HAP-1 (cell line): ENCODE measurements around the gene DPP10.
"Not testable (repeated sequence)": the region's sequence is repeated elsewhere in the genome, so short reads cannot be mapped to it uniquely, and the experiment has no call there.

ENCODE experiments used
- DNase-seq, 2 experiments: peaks; one replicate each; pipeline ENCODE4 v3.0.0-alpha.2; 2016 to 2020; ENCODE audit warnings: low spot score in 2 of 2
- H3K27me3 ChIP-seq: fragments of 250-450 bp; sonication (Bioruptor Pico); 2 replicates; pipeline ENCODE4 v1.5.1; 2020; ENCODE audit warnings: low read depth, mild to moderate bottlenecking, moderate library complexity
- H3K36me3 ChIP-seq: fragments of 250-450 bp; sonication (Bioruptor Pico); replicated peaks from 2 replicates; pipeline ENCODE4 v1.5.1; 2020; ENCODE audit warnings: mild to moderate bottlenecking
- H3K4me1 ChIP-seq: fragments of 250-450 bp; sonication (Bioruptor Pico); 2 replicates; pipeline ENCODE4 v1.5.1; 2020; ENCODE audit warnings: mild to moderate bottlenecking
- H3K4me3 ChIP-seq: fragments of 250-450 bp; sonication (Bioruptor Pico); 2 replicates; pipeline ENCODE4 v1.5.1; 2020; ENCODE audit warnings: mild to moderate bottlenecking, moderate library complexity
- H3K9me3 ChIP-seq: fragments of 250-450 bp; sonication (Bioruptor Pico); 2 replicates; pipeline ENCODE4 v1.5.1; 2020; ENCODE audit warnings: mild to moderate bottlenecking, moderate library complexity
- in situ Hi-C: fragments of 300-500 bp; cut with MboI; formaldehyde crosslinking; loops from 3 replicates; pipeline ENCODE4 v1.14.3; 2020; ENCODE audit warnings: low sequenced_read_pairs, inconsistent platforms, mixed read lengths

DPP10 gene

GRCh38 chr2:114464961-114465706 is 22.7 kb downstream of the DPP10 start:
- no peaks in the 10 kb centered on the region for H3K36me3 ChIP-seq
- H3K27me3 ChIP-seq = 0 out of 2 replicates have a peak, but pooled peaks cover 5% of the 10 kb centered on the region
- H3K4me3 ChIP-seq = no peak overlapping the region
- no peaks in the 10 kb centered on the region for H3K4me1 ChIP-seq
- in situ Hi-C loops = no loop called here
- no peaks in the 10 kb centered on the region for H3K9me3 ChIP-seq
- no peak for DNase-seq

DNA sequence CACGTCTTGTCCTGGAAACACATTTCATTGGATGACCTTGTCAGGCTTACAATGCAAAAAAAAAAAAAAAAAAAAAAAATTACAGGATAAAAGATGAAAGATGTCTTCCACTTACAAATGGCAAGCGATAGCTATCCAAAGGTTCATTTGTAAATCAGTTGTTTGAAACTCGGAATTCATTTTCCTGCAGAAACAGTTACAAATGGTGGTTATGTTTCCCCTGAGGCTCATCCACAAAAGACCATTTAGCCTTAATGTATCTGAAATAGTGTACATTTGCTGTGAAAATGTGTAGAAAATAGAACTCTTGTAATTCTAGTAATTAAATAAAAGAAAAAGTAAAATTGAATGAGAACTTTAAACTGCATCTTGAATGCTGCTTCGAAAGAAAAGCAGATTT is 25.9 kb downstream of the DPP10 start:
- in situ Hi-C loops = no loop called here
- DNase-seq = no peak
- no peak overlapping the region for H3K4me3 ChIP-seq
- no peaks in the 10 kb centered on the region for H3K36me3 ChIP-seq
- no peaks in the 10 kb centered on the region for H3K4me1 ChIP-seq
- H3K27me3 ChIP-seq = 0 out of 2 replicates have a peak, but pooled peaks cover under 1% of the 10 kb centered on the region
- no peaks in the 10 kb centered on the region for H3K9me3 ChIP-seq

- no peaks in the 10 kb centered on the region for H3K9me3 ChIP-seq
- no peaks in the 10 kb centered on the region for H3K36me3 ChIP-seq
- no peak overlapping the region for H3K4me3 ChIP-seq
- in situ Hi-C loops = no loop called here
- no peak for DNase-seq
- H3K4me1 ChIP-seq = no peaks in the 10 kb centered on the region
- H3K27me3 ChIP-seq = no peaks in the 10 kb centered on the region
Observed at GRCh38 chr2:114472246-114472645, 29.8 kb downstream of the DPP10 start.

DNA sequence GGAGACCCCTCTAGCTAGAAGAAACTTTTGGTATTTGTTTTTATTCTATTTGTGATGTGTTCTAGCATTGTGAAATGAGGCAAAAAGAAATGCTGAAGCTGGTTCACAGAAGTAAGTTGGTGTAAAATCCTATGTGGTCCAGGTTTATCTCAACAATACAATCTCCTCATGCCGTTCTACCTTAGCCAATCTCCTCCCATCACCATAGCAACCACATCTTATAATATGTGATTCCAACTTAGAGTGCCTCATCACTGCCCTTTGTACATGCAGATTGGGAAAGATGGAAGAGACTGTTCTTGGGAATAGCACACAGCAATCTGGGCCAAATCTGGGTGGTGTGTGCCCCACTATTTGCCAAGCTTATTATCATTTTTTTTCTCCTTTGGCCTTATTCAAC is 30.3 kb downstream of the DPP10 start:
- Histone ChIP-seq H3K27me3 (no peaks in the 10 kb centered on the region), H3K36me3 (no peaks in the 10 kb centered on the region), H3K9me3 (no peaks in the 10 kb centered on the region), H3K4me1 (no peaks in the 10 kb centered on the region), H3K4me3 (no peak overlapping the region)
- no peak for DNase-seq
- in situ Hi-C loops = no loop called here

GRCh38 chr2:114488841-114489530 is 46.5 kb downstream of the DPP10 start:
- Histone ChIP-seq H3K4me1 (no peaks in the 10 kb centered on the region), H3K4me3 (no peak overlapping the region), H3K9me3 (no peaks in the 10 kb centered on the region), H3K36me3 (no peaks in the 10 kb centered on the region), H3K27me3 (no peaks in the 10 kb centered on the region; the same call in 1 of the 2 replicates)
- no peak for DNase-seq
- in situ Hi-C loops = no loop called here

- Histone ChIP-seq H3K36me3 (no peaks in the 10 kb centered on the region), H3K4me3 (no peak overlapping the region), H3K4me1 (no peaks in the 10 kb centered on the region), H3K9me3 (no peaks in the 10 kb centered on the region), H3K27me3 (no peaks in the 10 kb centered on the region; the same call in 1 of the 2 replicates)
- in situ Hi-C loops = no loop called here
- DNase-seq = no peak
Observed at GRCh38 chr2:114495046-114495445, 52.6 kb downstream of the DPP10 start.

DNA sequence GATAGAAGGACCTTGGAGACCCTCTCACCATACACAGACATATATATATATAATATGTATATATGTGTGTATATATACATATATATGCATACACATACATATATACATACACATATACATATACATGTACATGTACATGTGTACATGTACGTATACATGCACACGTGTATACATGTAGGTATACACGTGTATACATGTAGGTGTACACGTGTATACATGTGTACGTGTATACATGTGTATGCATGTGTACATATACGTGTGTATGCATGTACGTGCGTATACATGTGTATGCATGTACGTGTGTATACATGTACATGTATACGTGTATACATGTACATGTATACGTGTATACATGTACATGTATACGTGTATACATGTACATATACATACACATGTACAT is 54.5 kb downstream of the DPP10 start:
- no peaks in the 10 kb centered on the region for H3K9me3 ChIP-seq
- H3K36me3 ChIP-seq = no peaks in the 10 kb centered on the region
- DNase-seq = no peak
- no peaks in the 10 kb centered on the region for H3K27me3 ChIP-seq
- H3K4me1 ChIP-seq = no peaks in the 10 kb centered on the region
- H3K4me3 ChIP-seq = no peak overlapping the region
- in situ Hi-C loops = no loop called here

DNA sequence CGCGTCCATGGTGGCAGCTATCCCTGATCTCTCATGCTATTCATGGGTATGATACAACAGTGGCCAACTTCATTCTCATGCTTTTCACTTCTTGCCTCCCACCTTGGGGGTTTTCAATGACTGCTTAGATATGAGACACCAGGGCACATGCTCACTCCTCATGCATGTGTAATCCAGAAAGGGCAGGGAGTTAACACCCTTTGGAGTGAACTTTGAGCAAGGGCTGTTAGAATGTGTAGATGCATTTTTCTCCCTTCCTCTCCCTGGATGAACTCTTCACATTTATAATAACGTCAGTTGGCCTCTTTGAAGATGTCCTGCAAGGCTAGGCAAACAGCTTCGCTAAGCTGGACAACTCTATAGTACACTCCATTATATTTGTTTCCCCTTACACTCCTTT is 56.7 kb downstream of the DPP10 start:
- H3K4me3 ChIP-seq = no peak overlapping the region
- in situ Hi-C loops = no loop called here
- H3K9me3 ChIP-seq = no peaks in the 10 kb centered on the region
- DNase-seq = no peak
- H3K36me3 ChIP-seq = no peaks in the 10 kb centered on the region
- H3K27me3 ChIP-seq = no peaks in the 10 kb centered on the region
- H3K4me1 ChIP-seq = no peaks in the 10 kb centered on the region

DNA sequence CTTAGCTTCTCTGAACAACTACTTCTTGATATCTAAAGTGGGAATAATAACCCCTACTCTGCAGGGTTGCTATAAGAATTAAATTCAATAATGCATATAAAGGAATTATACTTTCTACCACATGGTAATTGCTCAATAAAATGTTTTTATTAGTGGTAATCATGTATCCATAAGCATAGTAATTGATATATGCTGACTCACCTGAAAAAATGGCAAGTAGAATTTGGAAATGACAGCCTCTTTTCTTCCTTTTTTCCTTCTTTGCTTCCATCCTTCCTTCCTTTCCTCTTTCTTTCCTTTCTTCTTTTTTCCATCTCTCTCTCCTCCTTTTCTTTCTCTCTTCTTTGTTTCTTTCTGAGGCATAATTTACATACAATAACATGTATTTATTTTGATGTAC is 65.3 kb downstream of the DPP10 start:
- Histone ChIP-seq H3K9me3 (no peaks in the 10 kb centered on the region), H3K36me3 (no peaks in the 10 kb centered on the region), H3K27me3 (no peaks in the 10 kb centered on the region), H3K4me1 (no peaks in the 10 kb centered on the region), H3K4me3 (no peak overlapping the region)
- no peak for DNase-seq
- in situ Hi-C loops = no loop called here

GRCh38 chr2:114515882-114516281 is 73.4 kb downstream of the DPP10 start:
- no peaks in the 10 kb centered on the region for H3K36me3 ChIP-seq
- DNase-seq = no peak
- in situ Hi-C loops = no loop called here

GRCh38 chr2:114517580-114517979 is 75.1 kb downstream of the DPP10 start:
- H3K36me3 ChIP-seq = no peaks in the 10 kb centered on the region
- no peak overlapping the region for H3K4me3 ChIP-seq
- no peak for DNase-seq
- no peaks in the 10 kb centered on the region for H3K9me3 ChIP-seq
- in situ Hi-C loops = no loop called here
- no peaks in the 10 kb centered on the region for H3K4me1 ChIP-seq
- H3K27me3 ChIP-seq = peaks cover 3% of the 10 kb centered on the region; the same call in 1 of the 2 replicates

More at GRCh38 chr2:114515882-114516281, 73.4 kb downstream of the DPP10 start:
- no peaks in the 10 kb centered on the region for H3K9me3 ChIP-seq
- H3K4me3 ChIP-seq = no peak overlapping the region
- peaks cover 3% of the 10 kb centered on the region; the same call in 1 of the 2 replicates for H3K27me3 ChIP-seq
- H3K4me1 ChIP-seq = no peaks in the 10 kb centered on the region

DNA sequence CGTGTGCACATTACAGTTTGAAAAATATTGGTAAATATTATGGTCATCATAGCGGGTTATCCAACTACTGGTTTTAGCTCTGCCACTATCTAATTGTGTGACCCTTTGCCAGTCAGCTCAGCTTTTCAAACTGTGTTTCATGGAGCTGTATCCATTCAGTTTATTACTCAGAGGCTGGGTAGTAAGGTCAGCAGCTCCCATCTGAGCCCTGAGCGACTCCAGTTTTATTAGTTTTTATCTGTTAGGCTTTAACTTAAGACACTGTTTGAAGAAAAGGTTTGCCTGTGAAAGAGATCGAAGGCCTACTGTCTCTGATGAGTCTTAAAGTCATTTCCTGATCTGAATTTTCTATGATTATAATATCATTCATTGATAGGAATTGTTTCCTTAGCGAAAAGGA is 76.3 kb downstream of the DPP10 start:
- H3K9me3 ChIP-seq = no peaks in the 10 kb centered on the region
- in situ Hi-C loops = no loop called here
- no peak overlapping the region for H3K4me3 ChIP-seq
- peaks cover 3% of the 10 kb centered on the region; the same call in 1 of the 2 replicates for H3K27me3 ChIP-seq
- no peak for DNase-seq
- no peaks in the 10 kb centered on the region for H3K4me1 ChIP-seq
- H3K36me3 ChIP-seq = no peaks in the 10 kb centered on the region

- H3K4me1 ChIP-seq, in situ Hi-C loops, H3K4me3 ChIP-seq, DNase-seq, H3K9me3 ChIP-seq, H3K27me3 ChIP-seq, H3K36me3 ChIP-seq: not testable (repeated sequence)
Observed at GRCh38 chr2:114522612-114523011, 80.2 kb downstream of the DPP10 start.

GRCh38 chr2:114525955-114526354 is 83.5 kb downstream of the DPP10 start:
- Histone ChIP-seq H3K36me3 (no peaks in the 10 kb centered on the region), H3K4me3 (no peak overlapping the region), H3K4me1 (no peaks in the 10 kb centered on the region), H3K9me3 (no peaks in the 10 kb centered on the region), H3K27me3 (no peaks in the 10 kb centered on the region; the same call in 1 of the 2 replicates)
- in situ Hi-C loops = no loop called here
- DNase-seq = no peak
